Measurements from ENCODE around the gene SPEN.
A peak's percentile ranks its signal among the peaks of the same experiment; 100 is the strongest.

The SPEN gene

DNA sequence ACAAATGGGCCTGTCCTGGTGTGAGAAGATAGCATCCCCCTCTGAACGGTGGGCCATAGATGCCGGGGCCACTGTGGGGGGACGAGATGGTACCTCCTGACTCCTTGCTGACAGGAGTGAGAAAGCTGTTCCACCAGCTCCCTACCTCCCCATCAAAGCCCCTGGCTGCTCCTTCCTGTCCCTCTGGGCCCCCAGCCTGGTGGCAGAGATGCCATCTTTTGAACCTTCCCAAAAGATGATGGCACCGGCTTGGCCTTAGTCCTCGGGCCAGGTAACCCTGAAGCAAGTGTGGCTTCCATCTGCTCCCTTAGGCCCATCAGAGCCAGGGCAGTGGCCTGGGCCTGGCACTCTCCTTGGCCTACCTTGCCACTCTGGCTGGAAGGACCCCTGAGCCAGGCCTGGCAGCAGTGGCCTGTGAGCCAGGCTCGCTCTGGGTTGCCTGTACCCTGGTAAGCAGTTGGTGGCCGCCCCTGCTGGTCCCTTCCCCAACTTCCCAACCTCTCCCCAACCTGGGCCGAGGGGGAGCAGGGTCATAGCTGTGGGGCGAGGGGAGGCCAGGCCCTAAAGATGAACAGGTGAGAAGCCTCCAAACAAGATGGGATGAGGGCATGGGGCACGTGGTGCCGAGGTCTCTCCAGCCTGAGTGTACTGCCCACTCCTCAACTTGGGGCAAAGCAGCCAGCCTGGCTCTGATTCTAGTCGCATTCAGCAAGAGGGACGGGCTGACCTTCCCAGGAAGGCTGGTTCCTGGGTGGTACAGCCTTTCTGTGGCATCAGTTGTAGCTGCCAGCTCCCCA lies 93.7 kb downstream of the SPEN start:
- Histone ChIP-seq H3K14ac (ENCODE audit: low read length) (no peak overlapping the region), H4K12ac (ENCODE audit: low read depth, low read length) (no peak overlapping the region), H3K4me2 (ENCODE audit: low read length) (no peak overlapping the region), H3K18ac (ENCODE audit: low read length) (no peak overlapping the region), H4K8ac (ENCODE audit: low read depth, low read length) (no peak overlapping the region), H3K9me3 (ENCODE audit: insufficient read depth, low read depth, low read length) (no peaks in the 10 kb centered on the region), H3K23ac (ENCODE audit: low read length) (no peak overlapping the region), H3K36me3 (ENCODE audit: control insufficient read depth in 1 of 2, insufficient read depth in 2 of 2, low read length in 2 of 2) (peaks cover 71 to 78% of the 10 kb centered on the region in 2 experiments), H4K91ac (ENCODE audit: low read depth, low read length) (no peak overlapping the region), H3K4me1 (ENCODE audit: control insufficient read depth in 1 of 2, insufficient read depth in 2 of 2, low read length in 2 of 2) (peaks cover 21 to 23% of the 10 kb centered on the region in 2 experiments), H3K4ac (ENCODE audit: low read depth, low read length) (no peak overlapping the region), H3K27me3 (ENCODE audit: insufficient read depth, low read length) (no peaks in the 10 kb centered on the region), H2BK120ac (ENCODE audit: insufficient read depth, low read length, poor library complexity) (no peak overlapping the region), H2BK12ac (ENCODE audit: low read length) (peak overlapping the region; percentile 13), H3K79me2 (ENCODE audit: control insufficient read depth, insufficient read depth, low read length, poor library complexity) (no peaks in the 10 kb centered on the region), H3K27ac (ENCODE audit: low read depth, low read length) (no peak overlapping the region), H3K9ac (ENCODE audit: low read length) (no peak overlapping the region), H2AFZ (ENCODE audit: insufficient read depth, low read length, poor library complexity) (no peak overlapping the region), H2AK5ac (ENCODE audit: low read length) (no peak overlapping the region), H3K79me1 (ENCODE audit: low read length) (peaks cover 7% of the 10 kb centered on the region), H3K4me3 (ENCODE audit: low read depth, low read length) (no peak overlapping the region), H2BK5ac (ENCODE audit: low read depth, low read length, poor library complexity) (no peak overlapping the region)
- no CpG with 5 or more reads among the region's 13 CpGs for WGBS (ENCODE audit: extremely low coverage, insufficient coverage, insufficient read length)
- no peak for DNase-seq

DNA sequence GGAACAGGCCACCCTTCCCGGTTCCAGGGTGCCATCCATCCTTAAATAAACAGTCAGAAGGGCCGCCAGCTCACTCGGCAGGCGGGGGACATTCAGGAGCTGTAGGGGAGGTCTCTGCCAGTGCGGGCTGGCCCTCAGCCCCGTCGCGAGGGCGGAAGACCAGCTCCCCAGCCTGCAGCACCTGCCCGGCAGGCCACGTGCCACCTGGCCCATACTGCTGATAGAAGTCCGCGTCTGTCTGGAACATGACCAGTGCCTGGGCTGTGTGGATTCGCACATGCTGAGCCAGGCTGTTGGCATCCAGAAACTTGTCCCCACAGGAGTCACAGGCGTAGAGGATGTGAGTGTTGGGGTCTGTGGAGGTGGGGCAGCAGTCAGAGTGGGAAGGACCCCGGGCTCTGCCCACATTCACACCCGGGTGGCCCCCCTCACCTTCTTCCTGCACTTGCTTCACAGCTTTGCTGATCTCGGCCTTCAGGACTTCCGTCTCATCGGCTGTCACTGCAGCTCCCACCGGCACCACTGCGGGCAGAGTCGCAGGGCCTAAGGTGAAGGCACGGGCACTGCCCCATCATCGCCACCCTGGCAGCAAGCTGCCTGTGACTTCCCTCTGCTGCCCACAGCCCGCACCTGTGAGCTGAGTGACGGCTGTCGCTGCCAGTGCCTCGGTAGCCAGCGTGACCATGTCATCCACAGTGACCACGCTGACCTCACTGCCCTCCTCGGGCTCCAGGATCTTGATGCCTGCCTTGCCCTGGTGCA lies 94.6 kb downstream of the SPEN start:
- H3K23ac ChIP-seq (ENCODE audit: low read length) = no peak overlapping the region
- no peak overlapping the region for H3K9ac ChIP-seq (ENCODE audit: low read length)
- peaks cover 79 to 82% of the 10 kb centered on the region in 2 experiments for H3K36me3 ChIP-seq (ENCODE audit: control insufficient read depth in 1 of 2, insufficient read depth in 2 of 2, low read length in 2 of 2)
- no peak overlapping the region for H4K8ac ChIP-seq (ENCODE audit: low read depth, low read length)
- H4K12ac ChIP-seq (ENCODE audit: low read depth, low read length) = no peak overlapping the region
- H3K27me3 ChIP-seq (ENCODE audit: insufficient read depth, low read length) = no peaks in the 10 kb centered on the region
- H2BK12ac ChIP-seq (ENCODE audit: low read length) = no peak overlapping the region
- H3K4me3 ChIP-seq (ENCODE audit: low read depth, low read length) = no peak overlapping the region
- no peak overlapping the region for H3K4ac ChIP-seq (ENCODE audit: low read depth, low read length)
- no peak overlapping the region for H3K18ac ChIP-seq (ENCODE audit: low read length)
- no peak for DNase-seq
- H3K9me3 ChIP-seq (ENCODE audit: insufficient read depth, low read depth, low read length) = no peaks in the 10 kb centered on the region
- peaks cover 7% of the 10 kb centered on the region for H3K79me1 ChIP-seq (ENCODE audit: low read length)
- H2BK120ac ChIP-seq (ENCODE audit: insufficient read depth, low read length, poor library complexity) = no peak overlapping the region
- WGBS (ENCODE audit: extremely low coverage, insufficient coverage, insufficient read length) = no CpG with 5 or more reads among the region's 32 CpGs
- H2BK5ac ChIP-seq (ENCODE audit: low read depth, low read length, poor library complexity) = no peak overlapping the region
- no peak overlapping the region for H2AFZ ChIP-seq (ENCODE audit: insufficient read depth, low read length, poor library complexity)
- no peak overlapping the region for H4K91ac ChIP-seq (ENCODE audit: low read depth, low read length)
- H3K4me2 ChIP-seq (ENCODE audit: low read length) = no peak overlapping the region
- no peak overlapping the region for H3K27ac ChIP-seq (ENCODE audit: low read depth, low read length)
- H3K4me1 ChIP-seq (ENCODE audit: control insufficient read depth in 1 of 2, insufficient read depth in 2 of 2, low read length in 2 of 2) = peaks cover 18 to 19% of the 10 kb centered on the region in 2 experiments
- no peak overlapping the region for H3K14ac ChIP-seq (ENCODE audit: low read length)
- H2AK5ac ChIP-seq (ENCODE audit: low read length) = no peak overlapping the region
- no peaks in the 10 kb centered on the region for H3K79me2 ChIP-seq (ENCODE audit: control insufficient read depth, insufficient read depth, low read length, poor library complexity)

GRCh38 chr1:15942661-15943327 lies 95.3 kb downstream of the SPEN start:
- H3K4me2 ChIP-seq (ENCODE audit: low read length) = no peak overlapping the region
- H3K27ac ChIP-seq (ENCODE audit: low read depth, low read length) = no peak overlapping the region
- peaks cover 10 to 12% of the 10 kb centered on the region in 2 experiments for H3K4me1 ChIP-seq (ENCODE audit: control insufficient read depth in 1 of 2, insufficient read depth in 2 of 2, low read length in 2 of 2)
- H3K79me1 ChIP-seq (ENCODE audit: low read length) = peaks cover 3% of the 10 kb centered on the region
- H3K18ac ChIP-seq (ENCODE audit: low read length) = no peak overlapping the region
- H2BK120ac ChIP-seq (ENCODE audit: insufficient read depth, low read length, poor library complexity) = no peak overlapping the region
- H3K4ac ChIP-seq (ENCODE audit: low read depth, low read length) = no peak overlapping the region
- no peak overlapping the region for H2AFZ ChIP-seq (ENCODE audit: insufficient read depth, low read length, poor library complexity)
- no peak overlapping the region for H2BK5ac ChIP-seq (ENCODE audit: low read depth, low read length, poor library complexity)
- no peak for DNase-seq
- no peak overlapping the region for H3K9ac ChIP-seq (ENCODE audit: low read length)
- no peak overlapping the region for H3K4me3 ChIP-seq (ENCODE audit: low read depth, low read length)
- H2AK5ac ChIP-seq (ENCODE audit: low read length) = no peak overlapping the region
- H4K91ac ChIP-seq (ENCODE audit: low read depth, low read length) = no peak overlapping the region
- H3K14ac ChIP-seq (ENCODE audit: low read length) = no peak overlapping the region
- H4K12ac ChIP-seq (ENCODE audit: low read depth, low read length) = no peak overlapping the region
- H3K23ac ChIP-seq (ENCODE audit: low read length) = no peak overlapping the region
- H3K27me3 ChIP-seq (ENCODE audit: insufficient read depth, low read length) = no peaks in the 10 kb centered on the region
- H3K79me2 ChIP-seq (ENCODE audit: control insufficient read depth, insufficient read depth, low read length, poor library complexity) = no peaks in the 10 kb centered on the region
- peaks cover 82 to 83% of the 10 kb centered on the region in 2 experiments for H3K36me3 ChIP-seq (ENCODE audit: control insufficient read depth in 1 of 2, insufficient read depth in 2 of 2, low read length in 2 of 2)
- no peaks in the 10 kb centered on the region for H3K9me3 ChIP-seq (ENCODE audit: insufficient read depth, low read depth, low read length)
- H2BK12ac ChIP-seq (ENCODE audit: low read length) = no peak overlapping the region
- no peak overlapping the region for H4K8ac ChIP-seq (ENCODE audit: low read depth, low read length)
- no CpG with 5 or more reads among the region's 18 CpGs for WGBS (ENCODE audit: extremely low coverage, insufficient coverage, insufficient read length)

DNA sequence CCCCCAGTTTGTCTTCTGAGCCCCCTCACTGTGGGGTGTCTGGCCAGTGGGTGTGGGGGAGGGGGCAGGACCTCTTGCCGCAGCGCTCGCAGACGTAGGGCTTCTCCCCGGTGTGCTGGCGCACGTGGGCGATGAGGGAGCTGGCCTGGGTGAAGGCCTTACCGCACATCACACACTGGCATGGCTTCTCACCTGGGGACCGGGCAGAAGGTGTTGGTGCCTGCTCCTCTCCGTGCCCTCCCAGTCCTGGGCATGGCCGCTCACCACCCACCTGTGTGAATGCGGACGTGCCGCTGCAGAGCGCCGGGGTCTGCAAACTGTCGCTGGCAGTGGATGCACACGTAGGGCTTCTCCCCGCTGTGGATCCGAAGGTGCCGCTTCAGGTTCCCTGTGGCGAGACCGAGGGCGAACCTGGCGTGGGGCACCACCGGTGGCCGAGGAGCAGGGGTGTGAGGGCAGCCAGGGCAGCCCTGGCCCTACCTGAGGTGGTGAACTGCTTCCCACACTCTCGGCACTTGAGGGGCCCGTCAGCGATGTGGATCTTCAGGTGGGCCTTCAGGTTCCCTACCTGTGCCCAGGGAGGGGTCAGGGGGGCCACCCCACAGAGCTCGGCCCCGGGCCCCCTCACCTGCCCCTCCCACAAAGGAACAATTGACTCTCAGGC lies 96.0 kb downstream of the SPEN start:
- no peaks in the 10 kb centered on the region for H3K79me2 ChIP-seq (ENCODE audit: control insufficient read depth, insufficient read depth, low read length, poor library complexity)
- H3K27ac ChIP-seq (ENCODE audit: low read depth, low read length) = no peak overlapping the region
- peaks cover 9 to 10% of the 10 kb centered on the region in 2 experiments for H3K4me1 ChIP-seq (ENCODE audit: control insufficient read depth in 1 of 2, insufficient read depth in 2 of 2, low read length in 2 of 2)
- no peak overlapping the region for H2BK5ac ChIP-seq (ENCODE audit: low read depth, low read length, poor library complexity)
- H2BK120ac ChIP-seq (ENCODE audit: insufficient read depth, low read length, poor library complexity) = no peak overlapping the region
- no peak overlapping the region for H3K18ac ChIP-seq (ENCODE audit: low read length)
- H3K23ac ChIP-seq (ENCODE audit: low read length) = no peak overlapping the region
- no peak overlapping the region for H4K8ac ChIP-seq (ENCODE audit: low read depth, low read length)
- H3K36me3 ChIP-seq (ENCODE audit: control insufficient read depth in 1 of 2, insufficient read depth in 2 of 2, low read length in 2 of 2) = peaks cover 84 to 87% of the 10 kb centered on the region in 2 experiments
- no peaks in the 10 kb centered on the region for H3K27me3 ChIP-seq (ENCODE audit: insufficient read depth, low read length)
- H2BK12ac ChIP-seq (ENCODE audit: low read length) = no peak overlapping the region
- no peak overlapping the region for H3K4me2 ChIP-seq (ENCODE audit: low read length)
- no peak overlapping the region for H4K91ac ChIP-seq (ENCODE audit: low read depth, low read length)
- peaks cover 3% of the 10 kb centered on the region for H3K79me1 ChIP-seq (ENCODE audit: low read length)
- no peak overlapping the region for H3K4ac ChIP-seq (ENCODE audit: low read depth, low read length)
- no peak overlapping the region for H3K9ac ChIP-seq (ENCODE audit: low read length)
- H3K14ac ChIP-seq (ENCODE audit: low read length) = no peak overlapping the region
- DNase-seq = no peak
- no peak overlapping the region for H2AK5ac ChIP-seq (ENCODE audit: low read length)
- H3K9me3 ChIP-seq (ENCODE audit: insufficient read depth, low read depth, low read length) = no peaks in the 10 kb centered on the region
- H4K12ac ChIP-seq (ENCODE audit: low read depth, low read length) = peak overlapping the region; percentile 20
- H2AFZ ChIP-seq (ENCODE audit: insufficient read depth, low read length, poor library complexity) = no peak overlapping the region
- no CpG with 5 or more reads among the region's 33 CpGs for WGBS (ENCODE audit: extremely low coverage, insufficient coverage, insufficient read length)
- no peak overlapping the region for H3K4me3 ChIP-seq (ENCODE audit: low read depth, low read length)
